ENCODE data around the gene GJC2. TPM values are rescaled to one million over a fixed set of nuclear protein-coding genes. Genes with fewer than 3 reads are reported as not detected.

GJC2 gene
- total and polyA plus RNA-seq, 2 donors (not counting 3 experiments of a cell fraction or from before 2014, with no cell fraction given) = 0.58 to 1.2 TPM

DNA sequence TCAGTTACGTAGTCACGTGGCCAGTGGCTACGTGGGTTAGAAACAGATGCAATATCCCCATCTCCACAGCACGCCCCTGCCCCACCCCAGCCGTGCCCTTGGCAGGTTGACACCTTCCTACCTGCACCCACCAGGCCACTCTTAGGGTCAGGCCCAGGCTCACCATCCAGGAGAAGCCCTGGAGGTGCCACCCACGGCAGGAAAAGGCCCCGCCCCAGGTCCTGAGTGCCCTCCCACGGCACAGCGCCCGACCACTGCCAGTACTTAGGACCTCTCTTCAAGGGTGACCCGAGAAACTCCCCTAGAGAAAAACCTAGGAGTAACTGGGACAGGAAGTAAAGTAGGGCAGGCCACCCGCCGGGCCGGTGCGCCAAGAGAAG lies 48.1 kb upstream of the GJC2 start:
- H3K27me3 ChIP-seq (ENCODE audit: control insufficient read depth in 2 of 2, insufficient read depth in 2 of 2, low read length in 2 of 2) = no peaks in the 10 kb centered on the region
- CTCF ChIA-PET = interaction anchor here (0.7 to 1.1 kb wide), 6 partner anchors 9 to 102 kb away, joined by 3 to 12 read pairs (median 7); no protein-coding TSS in a partner anchor
- H3K9me1 ChIP-seq (replicated peaks; ENCODE audit: control insufficient read depth, extremely low read depth, insufficient read depth, low read length) = no peaks in the 10 kb centered on the region
- peak overlapping the region; percentile 69 for H3K4me2 ChIP-seq (ENCODE audit: insufficient read depth, low read length)
- no peak for TF ChIP-seq POLR2A (IDR thresholded peaks at IDR 0.05; ENCODE audit: low read depth, low read length)
- no peak for TF ChIP-seq MYC (IDR thresholded peaks at IDR 0.05; ENCODE audit: low read depth, low read length)
- TF ChIP-seq POLR2AphosphoS5 (IDR thresholded peaks at IDR 0.05; ENCODE audit: insufficient read depth, low read depth, low read length) = no peak
- TF ChIP-seq, protein P1, sequence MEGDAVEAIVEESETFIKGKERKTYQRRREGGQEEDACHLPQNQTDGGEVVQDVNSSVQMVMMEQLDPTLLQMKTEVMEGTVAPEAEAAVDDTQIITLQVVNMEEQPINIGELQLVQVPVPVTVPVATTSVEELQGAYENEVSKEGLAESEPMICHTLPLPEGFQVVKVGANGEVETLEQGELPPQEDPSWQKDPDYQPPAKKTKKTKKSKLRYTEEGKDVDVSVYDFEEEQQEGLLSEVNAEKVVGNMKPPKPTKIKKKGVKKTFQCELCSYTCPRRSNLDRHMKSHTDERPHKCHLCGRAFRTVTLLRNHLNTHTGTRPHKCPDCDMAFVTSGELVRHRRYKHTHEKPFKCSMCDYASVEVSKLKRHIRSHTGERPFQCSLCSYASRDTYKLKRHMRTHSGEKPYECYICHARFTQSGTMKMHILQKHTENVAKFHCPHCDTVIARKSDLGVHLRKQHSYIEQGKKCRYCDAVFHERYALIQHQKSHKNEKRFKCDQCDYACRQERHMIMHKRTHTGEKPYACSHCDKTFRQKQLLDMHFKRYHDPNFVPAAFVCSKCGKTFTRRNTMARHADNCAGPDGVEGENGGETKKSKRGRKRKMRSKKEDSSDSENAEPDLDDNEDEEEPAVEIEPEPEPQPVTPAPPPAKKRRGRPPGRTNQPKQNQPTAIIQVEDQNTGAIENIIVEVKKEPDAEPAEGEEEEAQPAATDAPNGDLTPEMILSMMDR (IDR thresholded peaks at IDR 0.05; ENCODE audit: extremely low read depth in 1 of 2, insufficient read depth in 1 of 2, low read depth in 1 of 2, low read length in 2 of 2) = no peak
- TF ChIP-seq, protein P2, sequence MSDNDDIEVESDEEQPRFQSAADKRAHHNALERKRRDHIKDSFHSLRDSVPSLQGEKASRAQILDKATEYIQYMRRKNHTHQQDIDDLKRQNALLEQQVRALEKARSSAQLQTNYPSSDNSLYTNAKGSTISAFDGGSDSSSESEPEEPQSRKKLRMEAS (IDR thresholded peaks at IDR 0.05; ENCODE audit: insufficient read depth, insufficient read length) = no peak
- TF ChIP-seq JUN (IDR thresholded peaks at IDR 0.05; ENCODE audit: borderline replicate concordance, insufficient read depth, insufficient read length, low read depth) = no peak
- no peak for TF ChIP-seq GATA2 (IDR thresholded peaks at IDR 0.05; ENCODE audit: insufficient read depth, insufficient read length, low read depth, low read length)
- TF ChIP-seq EZH2 (IDR thresholded peaks at IDR 0.05; ENCODE audit: borderline replicate concordance, low read depth, low read length, severe bottlenecking) = no peak
- no peak for TF ChIP-seq FOS (IDR thresholded peaks at IDR 0.05; ENCODE audit: borderline replicate concordance, insufficient read depth, low read length)
- no peaks in the 10 kb centered on the region for H3K9me3 ChIP-seq (replicated peaks; ENCODE audit: control insufficient read depth, insufficient read depth, low read length)
- no TSS peak for BruUV-seq (replicated peaks)
- POLR2A ChIA-PET = no interaction called here
- H3K79me2 ChIP-seq (ENCODE audit: control insufficient read depth, insufficient read depth, low read length) = peaks cover 38% of the 10 kb centered on the region
- DNase-seq (ENCODE audit: low read depth, low spot score) (no peak), FAIRE-seq (no peak)
- H2AFZ ChIP-seq (ENCODE audit: low read depth, low read length) = no peak overlapping the region
- peaks cover 10 to 36% of the 10 kb centered on the region in 2 experiments for H3K36me3 ChIP-seq (ENCODE audit: control insufficient read depth in 2 of 2, extremely low read depth in 1 of 2, insufficient read depth in 2 of 2, low read length in 2 of 2)
- dilution Hi-C loops (cut with MboI; ENCODE audit: extremely low pct_ligation_motif_present, low sequenced_read_pairs) (no loop called here), intact Hi-C loops (cut with micrococcal nuclease) (no loop called here)
- H4K20me1 ChIP-seq (replicated peaks; ENCODE audit: control insufficient read depth, extremely low read depth, insufficient read depth, low read length) = no peaks in the 10 kb centered on the region
- H3K9ac ChIP-seq (replicated peaks; ENCODE audit: extremely low read depth, insufficient read depth, low read length) = no peak overlapping the region
- H3K27ac ChIP-seq (ENCODE audit: insufficient read depth, low read depth, low read length) = no peak overlapping the region
- H3K4me1 ChIP-seq (ENCODE audit: control insufficient read depth, extremely low read depth, insufficient read depth, low read length) = peaks cover 10% of the 10 kb centered on the region
- peak overlapping the region; percentile 45 to 53 (median 53) for H3K4me3 ChIP-seq (replicated peaks in 1 of 3; ENCODE audit: insufficient read depth in 1 of 3, low read depth in 1 of 3, low read length in 3 of 3)

Data from endothelial cell of umbilical vein (primary cell).